ENCODE measurements around the gene FMR1NB.

Gene FMR1NB, protein sequence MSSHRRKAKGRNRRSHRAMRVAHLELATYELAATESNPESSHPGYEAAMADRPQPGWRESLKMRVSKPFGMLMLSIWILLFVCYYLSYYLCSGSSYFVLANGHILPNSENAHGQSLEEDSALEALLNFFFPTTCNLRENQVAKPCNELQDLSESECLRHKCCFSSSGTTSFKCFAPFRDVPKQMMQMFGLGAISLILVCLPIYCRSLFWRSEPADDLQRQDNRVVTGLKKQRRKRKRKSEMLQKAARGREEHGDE

DNA sequence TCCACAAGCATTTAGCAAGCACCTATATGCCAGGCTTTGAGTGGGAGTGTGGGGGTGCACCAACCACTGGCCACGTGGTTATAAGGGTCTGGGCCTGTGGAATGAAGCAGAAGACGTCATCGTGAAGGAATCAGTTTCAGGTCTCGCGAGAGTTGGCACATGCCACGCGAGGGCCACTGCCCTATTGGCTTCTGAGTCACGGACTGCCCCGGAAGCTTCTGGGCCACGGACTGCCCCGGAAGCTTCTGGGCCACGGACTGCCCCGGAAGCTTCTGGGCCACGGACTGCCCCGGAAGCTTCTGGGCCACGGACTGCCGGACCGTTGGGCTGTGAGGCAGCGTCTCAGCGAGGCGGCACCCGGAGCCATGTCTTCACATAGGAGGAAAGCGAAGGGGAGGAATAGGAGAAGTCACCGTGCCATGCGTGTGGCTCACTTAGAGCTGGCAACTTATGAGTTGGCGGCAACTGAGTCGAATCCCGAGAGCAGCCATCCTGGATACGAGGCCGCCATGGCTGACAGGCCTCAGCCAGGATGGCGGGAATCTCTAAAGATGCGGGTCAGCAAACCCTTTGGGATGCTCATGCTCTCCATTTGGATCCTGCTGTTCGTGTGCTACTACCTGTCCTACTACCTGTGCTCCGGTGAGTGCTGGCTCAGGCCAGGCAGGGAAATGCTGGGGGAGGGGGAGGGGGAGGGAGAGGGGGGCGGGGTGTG is at the start of gene FMR1NB:
TSS of gene FMR1NB (plus strand) at position 300 of the 715 bp plus-strand sequence. CDS start at position 366, 66 bp downstream.
- DNase-seq = no peak

DNA sequence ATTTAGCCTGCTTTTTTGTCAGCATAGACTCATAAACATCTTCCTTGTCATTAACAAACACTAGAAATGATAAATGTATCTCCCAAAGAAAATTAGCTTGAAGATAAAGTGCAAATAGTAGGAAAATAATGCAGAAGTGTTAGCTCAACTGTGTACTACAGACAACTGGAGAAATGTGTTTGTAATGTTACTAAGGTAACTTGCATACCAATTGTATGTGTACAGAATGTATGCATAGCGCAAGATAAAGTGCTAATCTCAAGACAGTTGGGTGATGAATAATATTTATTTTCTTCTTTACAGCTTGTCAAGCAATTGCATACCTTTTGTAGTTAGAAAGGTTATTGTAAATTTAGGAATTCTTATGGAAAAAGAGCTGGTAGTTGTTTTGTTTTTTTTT is 47.3 kb upstream of the FMR1NB start:
- DNase-seq = no peak

DNA sequence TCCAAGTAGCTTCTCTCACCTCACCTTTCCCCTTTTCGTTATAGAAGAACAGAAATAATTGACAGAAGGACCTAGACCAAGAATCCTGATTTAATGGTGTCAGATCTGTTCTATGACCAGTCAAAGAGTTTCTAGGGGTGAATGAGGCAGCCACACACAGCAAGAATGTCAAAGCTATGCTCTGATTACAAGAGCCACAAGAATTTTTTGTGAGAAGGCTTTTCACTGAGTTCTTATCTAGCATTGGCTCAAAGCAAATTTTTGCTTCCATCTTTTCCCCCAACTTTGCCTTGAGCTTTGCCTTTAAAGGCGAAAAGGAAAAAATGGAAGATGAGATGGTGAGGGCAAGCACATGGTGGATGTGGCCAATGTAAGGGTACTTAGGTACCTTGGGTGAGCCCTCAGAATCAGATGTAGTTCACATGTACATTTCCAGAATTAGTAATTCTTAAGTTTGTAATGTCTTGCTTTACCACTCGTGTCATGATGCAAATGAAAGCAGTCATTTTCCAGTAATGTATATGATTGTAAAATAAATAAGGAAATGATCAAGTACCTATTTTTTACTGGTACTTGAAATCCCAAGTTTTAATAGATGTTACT is 45.9 kb upstream of the FMR1NB start:
- no peak for DNase-seq

DNA sequence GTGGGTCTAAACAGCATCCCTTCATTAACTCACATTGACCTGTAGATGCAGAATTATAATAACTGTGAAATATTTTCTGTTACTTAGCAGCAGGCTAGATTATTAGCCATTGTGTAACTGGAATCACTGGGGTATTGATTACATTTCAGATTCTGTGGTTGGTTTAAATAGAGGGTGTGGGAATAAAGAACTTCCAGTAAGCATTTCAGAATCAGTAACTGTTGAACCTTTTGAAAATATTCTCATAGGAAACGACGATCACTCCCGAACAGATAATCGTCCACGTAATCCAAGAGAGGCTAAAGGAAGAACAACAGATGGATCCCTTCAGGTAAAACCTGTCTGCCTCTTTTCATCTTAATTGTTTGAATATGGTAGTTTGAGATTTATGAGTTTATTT is 35.9 kb upstream of the FMR1NB start:
- no peak for DNase-seq

DNA sequence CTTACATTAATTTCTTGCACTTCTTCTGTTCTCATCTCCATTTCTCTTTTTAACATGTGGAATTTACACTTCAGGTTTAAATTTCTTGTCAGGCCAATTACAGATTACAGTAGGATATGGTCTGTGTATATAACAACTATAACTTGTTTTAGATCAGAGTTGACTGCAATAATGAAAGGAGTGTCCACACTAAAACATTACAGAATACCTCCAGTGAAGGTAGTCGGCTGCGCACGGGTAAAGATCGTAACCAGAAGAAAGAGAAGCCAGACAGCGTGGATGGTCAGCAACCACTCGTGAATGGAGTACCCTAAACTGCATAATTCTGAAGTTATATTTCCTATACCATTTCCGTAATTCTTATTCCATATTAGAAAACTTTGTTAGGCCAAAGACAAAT is 32.6 kb upstream of the FMR1NB start:
- DNase-seq = no peak

DNA sequence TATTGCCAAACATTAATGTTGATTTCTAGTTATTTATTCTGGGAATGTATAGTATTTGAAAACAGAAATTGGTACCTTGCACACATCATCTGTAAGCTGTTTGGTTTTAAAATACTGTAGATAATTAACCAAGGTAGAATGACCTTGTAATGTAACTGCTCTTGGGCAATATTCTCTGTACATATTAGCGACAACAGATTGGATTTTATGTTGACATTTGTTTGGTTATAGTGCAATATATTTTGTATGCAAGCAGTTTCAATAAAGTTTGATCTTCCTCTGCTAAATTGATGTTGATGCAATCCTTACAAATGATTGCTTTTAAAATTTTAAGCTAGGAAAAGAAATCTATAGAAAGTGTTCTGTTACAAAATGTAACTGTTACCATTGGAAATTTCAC is 30.8 kb upstream of the FMR1NB start:
- DNase-seq = no peak

DNA sequence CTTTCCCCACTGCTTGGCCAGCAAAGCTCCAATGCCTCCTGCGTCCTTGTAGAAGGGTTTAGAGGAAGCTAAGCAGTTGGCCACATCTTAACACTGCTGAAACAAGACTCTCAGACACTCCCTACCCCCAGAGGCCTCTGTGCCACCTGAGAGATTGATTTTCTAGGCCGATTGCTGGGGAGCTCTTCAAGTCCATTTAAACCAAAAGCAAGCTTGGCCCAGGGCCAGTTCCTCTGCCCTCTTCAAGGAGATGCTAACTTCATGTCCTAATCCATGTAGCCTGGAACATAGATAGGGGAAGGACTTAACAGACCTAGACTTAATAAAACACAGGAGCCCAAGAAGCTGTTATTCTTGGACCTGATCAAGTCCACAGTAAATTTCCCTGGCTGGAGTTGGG is 27.2 kb upstream of the FMR1NB start:
- DNase-seq = no peak

DNA sequence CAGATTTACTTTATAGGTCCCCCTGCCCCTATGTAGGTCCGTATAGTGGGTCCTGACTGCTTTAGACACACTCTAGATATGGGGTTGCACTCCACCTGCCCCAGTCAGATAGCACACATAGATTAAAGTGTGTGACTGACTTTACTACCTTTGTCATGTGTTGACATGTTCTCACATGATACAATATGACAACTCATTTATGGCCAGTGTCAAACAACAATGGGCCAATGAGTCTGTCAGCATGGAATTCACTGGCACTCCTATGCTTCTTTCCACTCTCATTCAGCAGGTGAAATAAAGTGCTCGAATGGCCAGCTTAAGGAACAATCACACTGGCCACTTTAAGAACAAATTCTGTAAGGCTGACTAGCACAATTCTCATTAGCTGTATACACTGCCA is 23.8 kb upstream of the FMR1NB start:
- DNase-seq = no peak

DNA sequence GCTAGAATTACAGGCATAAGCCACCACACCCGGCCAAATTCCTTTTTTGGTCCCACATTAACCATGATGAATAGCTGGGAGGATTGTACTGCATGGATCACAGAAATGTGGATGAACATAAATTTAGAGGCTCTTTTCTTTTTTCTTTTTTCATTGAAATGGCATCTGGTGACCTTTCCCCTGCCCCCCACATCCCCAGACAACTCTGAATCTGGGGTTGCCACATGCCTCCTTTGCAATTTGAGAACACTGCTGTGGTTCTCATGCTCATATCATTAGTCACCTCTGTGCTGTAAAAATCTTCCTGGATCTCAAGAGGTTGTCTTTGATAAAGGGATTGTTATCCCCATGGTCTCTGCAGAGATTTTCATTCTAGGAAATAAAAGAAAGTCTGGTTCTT is 22.8 kb upstream of the FMR1NB start:
- DNase-seq = no peak

DNA sequence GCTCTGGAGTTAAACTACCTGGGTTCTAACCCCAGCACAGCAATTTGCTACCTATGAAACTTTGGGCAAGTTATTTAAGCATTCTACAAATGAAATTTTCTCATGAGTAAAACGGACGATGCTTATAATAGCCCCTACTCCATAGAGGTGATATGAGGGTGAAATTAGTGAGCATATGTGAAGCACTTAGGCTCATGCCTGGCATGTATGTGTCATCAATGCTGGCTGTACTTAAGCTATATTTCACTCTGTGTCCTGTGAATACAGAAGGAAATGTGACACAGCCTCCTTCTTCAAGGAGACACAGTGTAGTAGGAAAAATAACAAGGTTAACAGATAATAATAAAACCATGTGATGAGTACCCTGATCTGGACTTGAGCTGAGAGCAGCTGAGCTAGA is 20.4 kb upstream of the FMR1NB start:
- no peak for DNase-seq

DNA sequence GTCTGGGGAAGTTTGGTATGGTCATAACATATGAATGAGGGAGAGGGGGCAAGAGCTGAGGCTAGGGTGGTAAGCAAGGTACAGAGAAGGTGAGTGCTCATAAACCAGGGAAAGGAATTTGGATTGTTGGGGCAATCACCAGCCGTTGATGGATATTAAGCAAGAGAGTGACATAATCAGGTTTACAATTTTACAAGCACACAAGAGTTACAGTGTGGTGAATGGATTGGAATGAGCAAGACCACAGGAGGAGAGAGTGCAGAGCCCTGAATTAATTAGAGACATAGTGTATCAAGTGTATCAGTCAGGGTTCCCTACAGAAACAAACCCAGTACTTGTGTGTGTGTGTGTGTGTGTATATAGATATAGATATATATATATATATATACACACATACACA is 18.7 kb upstream of the FMR1NB start:
- no peak for DNase-seq

DNA sequence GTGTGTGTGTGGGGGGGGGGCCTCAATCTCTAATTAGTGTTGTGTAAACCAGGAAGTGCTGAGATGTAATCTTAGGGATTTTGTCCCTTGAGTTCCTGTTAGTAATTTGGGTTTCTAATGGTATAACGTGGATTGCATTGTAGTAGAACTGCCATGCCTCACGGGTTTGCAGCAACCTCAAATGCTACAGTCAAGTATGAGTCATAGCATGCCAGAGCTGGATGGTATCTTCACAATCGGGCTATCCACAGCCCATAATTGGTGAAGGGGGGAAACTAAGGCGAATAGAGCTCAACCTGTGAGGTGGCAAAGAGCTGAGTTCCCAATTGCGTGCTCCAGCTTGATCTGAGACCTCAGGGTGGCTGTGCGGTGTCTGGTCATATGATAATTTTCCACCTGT is 2.2 kb upstream of the FMR1NB start:
- DNase-seq = no peak

DNA sequence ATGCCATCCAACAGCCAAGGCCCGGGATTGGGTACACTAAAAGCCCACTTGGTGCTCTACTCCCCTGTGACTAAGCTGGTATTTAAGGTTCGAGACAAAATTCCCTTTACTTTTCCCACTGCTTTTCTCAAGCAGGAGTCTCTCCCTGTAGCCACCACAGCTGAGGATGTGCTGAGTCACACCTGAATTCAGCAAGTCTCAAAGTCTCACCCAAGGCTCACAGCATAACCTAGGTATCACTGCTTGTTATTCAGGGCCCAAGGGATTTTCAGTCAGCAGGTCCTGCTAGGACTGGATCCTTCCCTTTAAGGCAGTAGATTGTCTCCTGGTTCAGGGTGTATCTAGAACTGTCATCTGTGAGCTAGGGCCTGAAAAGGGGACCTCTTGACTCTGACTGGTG is 39.2 kb downstream of the FMR1NB start:
- no peak for DNase-seq

DNA sequence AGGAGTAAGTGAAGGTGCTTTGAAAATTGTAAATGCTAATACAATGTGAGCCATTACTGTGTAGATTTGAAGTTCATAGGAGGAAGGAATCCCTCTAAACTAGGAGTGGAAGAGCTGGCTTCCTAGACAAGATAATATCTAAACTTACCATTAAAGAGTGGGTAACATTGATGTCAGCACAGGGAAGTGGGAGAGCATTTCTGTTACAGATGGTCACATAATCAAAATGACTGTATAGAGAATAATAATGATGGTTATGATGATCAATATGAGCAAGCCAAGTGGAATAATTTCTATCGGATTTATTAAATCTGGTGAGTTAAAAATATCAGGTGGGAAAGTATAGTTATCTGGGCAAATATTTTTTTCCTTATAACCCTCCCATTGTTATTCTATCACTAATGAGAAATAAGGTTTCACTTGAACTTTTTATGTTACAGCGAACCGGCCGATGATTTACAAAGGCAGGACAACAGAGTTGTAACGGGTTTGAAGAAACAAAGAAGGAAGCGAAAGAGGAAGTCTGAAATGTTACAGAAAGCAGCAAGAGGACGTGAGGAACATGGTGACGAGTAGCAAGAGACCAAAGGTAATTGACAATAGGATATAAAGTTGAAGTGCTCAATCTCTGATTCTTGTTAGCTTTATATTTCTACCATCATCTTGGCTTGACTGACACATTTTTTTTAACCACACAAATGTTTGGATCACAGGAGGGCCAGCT is 43.5 kb downstream of the FMR1NB start:
- peak in 1 of 2 experiments; percentile 1 for DNase-seq

DNA sequence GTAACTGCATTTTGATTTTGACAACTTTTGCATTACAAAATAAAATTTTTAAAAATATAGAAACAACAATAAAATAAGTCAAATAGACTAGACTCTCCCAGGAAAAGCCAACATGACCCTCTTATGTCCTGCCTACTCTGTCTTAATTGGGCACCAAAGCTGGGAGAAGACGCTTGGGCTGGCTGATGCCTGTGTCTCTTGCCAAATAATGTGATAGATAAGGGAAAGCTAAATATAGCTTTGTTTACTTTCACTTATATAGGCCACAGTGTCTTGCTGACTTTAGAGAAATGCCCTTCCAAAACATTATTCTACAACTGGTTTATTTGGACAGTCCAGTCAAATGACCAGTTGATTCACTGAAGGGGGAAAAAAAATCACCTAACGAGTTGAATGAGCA is 54.2 kb downstream of the FMR1NB start:
- DNase-seq = no peak

DNA sequence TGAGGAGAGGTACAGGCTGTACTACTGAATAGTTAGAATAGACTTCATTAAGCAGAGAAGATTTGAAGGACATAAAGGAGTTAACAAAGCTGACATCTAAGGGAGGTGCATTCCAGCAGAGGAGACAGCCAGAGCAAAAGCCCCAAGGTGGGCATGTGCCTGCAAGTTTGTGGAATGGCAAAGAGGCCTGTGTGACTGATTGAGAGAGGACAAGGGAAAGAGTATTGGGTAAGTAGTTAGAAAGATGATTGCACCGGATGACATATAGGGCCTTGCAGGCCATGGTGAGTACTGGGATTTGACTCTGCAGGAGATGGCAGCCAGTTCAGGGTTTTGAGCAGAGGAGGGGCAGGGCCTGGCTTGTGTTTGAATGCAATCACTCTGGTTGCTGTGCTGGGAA is 55.9 kb downstream of the FMR1NB start:
- DNase-seq = no peak

DNA sequence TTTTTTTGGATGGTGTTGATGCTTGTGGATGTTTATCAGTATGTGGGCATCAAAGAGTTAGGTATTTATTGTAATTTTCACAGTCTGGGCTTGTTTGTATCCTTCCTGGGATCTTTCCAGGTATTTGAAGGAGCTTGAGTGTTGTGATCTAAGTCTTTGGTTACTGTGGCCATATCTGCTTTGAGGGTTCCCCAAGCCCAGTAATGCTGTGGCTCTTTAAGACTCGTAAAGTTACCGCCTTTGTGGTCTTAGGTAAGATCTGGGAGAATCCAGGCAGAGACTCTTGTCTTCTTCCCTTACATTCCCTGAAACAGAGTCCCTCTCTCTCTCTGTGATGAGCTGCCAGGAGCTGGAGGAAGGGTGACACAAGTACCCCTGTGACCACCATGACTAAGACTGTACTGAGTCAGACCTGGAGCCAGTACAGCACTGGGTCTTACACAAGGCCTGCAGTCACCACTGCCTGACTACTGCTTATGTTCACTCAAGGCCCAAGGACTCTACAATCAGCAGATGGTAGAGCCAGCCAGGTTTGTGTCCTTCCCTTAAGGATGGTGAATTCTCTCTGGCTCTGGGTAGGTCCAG is 62.2 kb downstream of the FMR1NB start:
- DNase-seq = no peak

DNA sequence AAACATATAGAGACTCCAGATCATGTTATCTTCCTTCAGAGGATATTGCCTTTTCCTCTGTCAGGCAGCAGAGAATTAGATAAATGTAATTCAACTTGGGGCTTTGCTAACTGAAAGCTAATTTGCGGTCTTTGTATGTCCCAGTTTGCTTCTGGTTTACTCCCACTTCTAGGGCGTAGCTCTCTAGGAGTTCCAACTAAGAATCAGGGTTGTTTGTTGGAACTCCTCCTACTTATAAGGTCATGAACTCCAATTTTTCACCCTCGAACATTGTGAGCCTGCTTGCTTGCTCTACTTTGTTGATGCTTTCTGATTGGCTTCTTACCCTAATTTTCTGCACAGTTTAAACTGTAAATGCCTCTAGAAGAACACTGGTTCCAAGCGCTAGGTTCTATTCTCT is 66.1 kb downstream of the FMR1NB start:
- DNase-seq = no peak

DNA sequence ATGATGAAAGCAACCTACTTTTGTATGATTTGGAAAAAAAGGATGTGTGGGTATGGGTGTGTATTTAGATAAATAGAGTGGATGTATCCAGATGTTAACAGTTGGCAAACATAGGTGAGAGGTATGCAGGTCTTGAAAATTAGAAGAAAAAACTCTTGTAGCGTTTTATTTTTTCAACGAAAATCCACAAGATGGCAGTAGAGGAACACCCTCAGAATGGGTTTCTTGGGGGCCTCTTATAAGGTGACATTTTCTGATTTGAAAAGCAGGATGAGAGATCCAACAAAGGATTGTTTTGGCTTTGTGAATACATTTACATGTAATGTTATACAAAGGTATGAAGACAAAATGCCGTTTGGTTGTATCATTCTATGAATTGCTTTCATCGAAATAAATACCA is 68.3 kb downstream of the FMR1NB start:
- DNase-seq = peak; percentile 12 to 25

DNA sequence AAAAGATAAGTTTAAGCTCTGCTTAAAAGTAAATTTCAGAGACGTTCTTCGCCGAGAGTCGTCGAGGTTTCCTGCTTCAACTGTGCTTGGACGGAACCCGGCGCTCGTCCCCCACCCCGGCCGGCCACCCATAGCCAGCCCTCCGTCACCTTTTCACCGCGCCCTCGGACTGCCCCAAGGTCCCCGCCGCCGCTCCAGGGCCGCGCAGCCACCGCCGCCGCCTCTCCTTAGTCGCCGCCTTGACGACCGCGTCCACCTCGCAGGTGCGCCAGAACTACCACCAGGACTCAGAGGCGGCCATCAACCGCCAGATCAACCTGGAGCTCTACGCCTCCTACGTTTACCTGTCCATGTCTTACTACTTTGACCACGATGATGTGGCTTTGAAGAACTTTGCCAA is 70.8 kb downstream of the FMR1NB start:
- DNase-seq = no peak

DNA sequence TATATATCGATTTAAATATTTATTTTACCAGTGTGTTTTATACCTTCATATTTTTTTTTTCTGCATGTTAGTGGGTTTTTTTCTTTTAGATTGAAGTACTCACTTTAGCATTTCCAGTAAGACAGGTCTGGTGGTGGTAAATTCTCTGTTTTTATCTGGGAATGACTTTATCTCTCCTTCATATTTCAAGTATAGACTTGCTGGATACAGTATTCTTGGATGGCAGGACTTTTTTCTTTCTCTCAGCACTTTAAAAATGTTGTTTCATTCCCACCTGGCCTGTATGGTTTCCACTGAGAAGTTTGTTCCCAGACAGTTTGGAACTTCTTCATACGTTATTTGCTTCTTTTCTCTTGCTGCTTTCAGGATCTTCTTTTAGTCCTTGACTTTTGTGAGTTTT is 86.1 kb downstream of the FMR1NB start:
- DNase-seq = no peak

DNA sequence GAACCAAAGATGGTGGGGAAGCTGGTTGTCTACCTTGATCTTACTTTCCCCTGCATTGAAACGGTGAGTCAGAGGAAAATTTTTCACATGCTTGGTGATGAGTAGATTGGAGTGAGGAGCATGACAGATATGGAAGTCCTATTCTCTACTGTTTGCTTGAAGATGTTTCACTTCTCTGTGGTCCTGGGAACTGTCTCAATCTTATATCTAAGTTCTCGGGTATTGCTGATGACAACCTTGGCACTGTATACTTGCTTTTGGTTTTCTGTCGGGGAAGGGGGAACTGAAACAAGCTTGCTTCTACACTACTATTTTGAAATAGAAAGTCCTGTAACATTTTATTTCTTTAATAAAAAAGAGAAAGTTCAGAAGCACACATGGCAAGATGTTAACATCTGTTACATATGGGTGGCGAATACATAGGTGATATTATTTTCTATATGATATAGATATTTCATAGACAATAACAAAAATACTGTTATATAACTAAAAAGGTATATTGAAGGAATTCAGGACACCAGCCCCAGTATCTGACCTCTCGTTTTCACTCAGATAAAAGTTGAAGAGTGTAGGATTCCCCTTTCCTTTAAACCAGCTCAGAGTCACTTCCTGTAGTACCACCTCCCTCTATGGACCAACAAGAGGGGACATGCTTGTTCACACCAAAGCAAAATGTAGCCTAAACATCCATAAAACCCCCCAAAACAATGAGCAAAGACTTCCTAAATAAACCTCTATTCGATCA is 88.8 kb downstream of the FMR1NB start:
- DNase-seq = no peak

DNA sequence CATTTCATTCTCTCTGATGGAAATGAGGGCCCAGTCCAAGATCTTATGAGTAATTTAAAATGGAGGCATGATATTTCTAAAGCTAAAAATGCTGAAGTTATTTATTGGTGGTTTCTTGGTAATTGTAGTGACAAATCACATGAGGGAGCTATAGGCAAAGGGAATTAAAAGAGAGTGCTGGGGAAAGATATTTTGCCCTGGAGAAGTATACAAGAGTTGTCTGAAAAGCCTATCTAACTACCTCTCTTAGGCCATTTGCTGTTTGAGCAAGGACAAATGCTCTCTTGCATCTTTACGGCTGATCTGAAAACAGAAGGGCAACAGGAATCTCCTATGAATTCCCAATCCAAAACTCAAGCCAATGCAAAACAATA is 89.4 kb downstream of the FMR1NB start:
- DNase-seq = no peak
